Gastrocnemius medialis (tissue), 4 donors: ENCODE data around the gene SACS. TPM values are rescaled to one million over a fixed set of nuclear protein-coding genes. Genes with fewer than 3 reads are reported as not detected.
A peak's percentile ranks its signal among the peaks of the same experiment; 100 is the strongest.

Experiments
- ATAC-seq, 2 donors: fragments of 150-250 bp; one replicate each; pipeline ENCODE4 v1.9.1; 2016
- DNase-seq, 2 donors: peaks; one replicate each; pipeline ENCODE4 v3.0.0-alpha.2; 2019
- H3K27ac ChIP-seq, 4 donors: fragments of 200-600 bp; sonication (generic); 1 replicate in 1 of 4; 2 replicates in 3 of 4; pipeline ENCODE4 v1.5.1; 2016 to 2018; ENCODE audit warnings: mild to moderate bottlenecking in 2 of 4, moderate library complexity in 1 of 4
- H3K27me3 ChIP-seq, 3 donors: fragments of 200-600 bp; sonication (generic) in 2 of 3; 1 replicate in 1 of 3; 2 replicates in 2 of 3; pipeline versions ENCODE4 v1.5.1 to v1.6.0; 2016 to 2019; ENCODE audit warnings: mild to moderate bottlenecking in 1 of 3, moderate library complexity in 1 of 3
- H3K36me3 ChIP-seq, 2 donors: fragments of 200-600 bp; sonication (generic) in 1 of 2; one replicate each; pipeline ENCODE4 v1.5.1; 2017 to 2018
- H3K4me1 ChIP-seq, 2 donors: fragments of 200-600 bp; sonication (generic) in 1 of 2; one replicate each; pipeline ENCODE4 v1.5.1; 2016 to 2017; ENCODE audit warnings: mild to moderate bottlenecking in 2 of 2
- H3K4me3 ChIP-seq, 4 donors: fragments of 200-600 bp; sonication (generic) in 3 of 4; 1 replicate in 1 of 4; 2 replicates in 3 of 4; pipeline ENCODE4 v1.5.1; 2016 to 2019; ENCODE audit warnings: mild to moderate bottlenecking in 2 of 4
- H3K9me3 ChIP-seq, 3 donors: fragments of 200-600 bp; sonication (generic) in 2 of 3; 1 replicate in 1 of 3; 2 replicates in 2 of 3; pipeline ENCODE4 v1.5.1; 2016 to 2019
- POLR2A ChIP-seq, 2 donors: fragments of 450-650 bp; IDR thresholded peaks; one replicate each; pipeline ENCODE4 v1.6.1; 2017; ENCODE audit warnings: antibody characterized with exemption in 2 of 2, mild to moderate bottlenecking in 2 of 2, moderate library complexity in 2 of 2
- in situ Hi-C, 4 donors: fragments of 200-750 bp; cut with MboI; loops; one replicate each; pipeline versions ENCODE4 v1.15.0 to v1.8.0; 2017; ENCODE audit warnings: low sequenced_read_pairs in 4 of 4
- intact Hi-C: fragments of 100-400 bp; cut with DNase I; formaldehyde crosslinking; loops from one replicate; pipeline ENCODE4 v1.15.1; 2023; ENCODE audit warnings: low total_unique reads
- total RNA-seq, 4 donors: library from RNA; depleted of rRNA; stranded (reverse); fragments of >200 nt; gene quantifications; one replicate each; pipeline versions ENCODE4 v1.1.0 to v1.2.3, GENCODE V29; 2016
- TF ChIP-seq, protein P1 (sequence below), 5 experiments: fragments of 450-650 bp in 3 of 5; fragments of 200-600 bp in 2 of 5; sonication (generic) in 2 of 5; IDR thresholded peaks in 4 of 5; conservative IDR thresholded peaks in 1 of 5; 1 replicate in 4 of 5; 2 replicates in 1 of 5; pipeline ENCODE4 v1.5.1; 2016 to 2019; ENCODE audit warnings: antibody characterized with exemption in 5 of 5, mild to moderate bottlenecking in 3 of 5, moderate library complexity in 3 of 5

The SACS gene
- total RNA-seq, 4 donors from 2014 or later, result 23.8 to 36.5 (median 31.8) TPM

DNA sequence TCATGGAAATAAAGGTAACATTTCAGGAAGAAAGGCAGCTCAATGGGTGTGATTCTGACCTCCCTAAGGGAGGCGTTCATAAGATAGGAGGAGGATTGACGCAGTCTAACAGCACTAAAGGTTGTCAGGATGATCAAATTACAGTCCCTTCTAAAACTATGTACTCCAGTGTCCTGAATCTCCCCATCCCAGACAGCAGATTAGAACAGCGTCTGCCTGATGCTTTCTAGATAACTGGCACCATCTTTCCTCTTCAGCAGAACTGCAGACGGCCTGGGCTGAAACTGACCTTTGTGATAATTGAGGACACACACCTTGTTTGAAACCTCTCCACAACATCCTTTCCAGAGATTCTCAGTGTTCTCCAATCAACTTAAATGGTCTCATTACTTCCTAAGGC lies 25.5 kb upstream of the SACS start:
- DNase-seq, result no peak

DNA sequence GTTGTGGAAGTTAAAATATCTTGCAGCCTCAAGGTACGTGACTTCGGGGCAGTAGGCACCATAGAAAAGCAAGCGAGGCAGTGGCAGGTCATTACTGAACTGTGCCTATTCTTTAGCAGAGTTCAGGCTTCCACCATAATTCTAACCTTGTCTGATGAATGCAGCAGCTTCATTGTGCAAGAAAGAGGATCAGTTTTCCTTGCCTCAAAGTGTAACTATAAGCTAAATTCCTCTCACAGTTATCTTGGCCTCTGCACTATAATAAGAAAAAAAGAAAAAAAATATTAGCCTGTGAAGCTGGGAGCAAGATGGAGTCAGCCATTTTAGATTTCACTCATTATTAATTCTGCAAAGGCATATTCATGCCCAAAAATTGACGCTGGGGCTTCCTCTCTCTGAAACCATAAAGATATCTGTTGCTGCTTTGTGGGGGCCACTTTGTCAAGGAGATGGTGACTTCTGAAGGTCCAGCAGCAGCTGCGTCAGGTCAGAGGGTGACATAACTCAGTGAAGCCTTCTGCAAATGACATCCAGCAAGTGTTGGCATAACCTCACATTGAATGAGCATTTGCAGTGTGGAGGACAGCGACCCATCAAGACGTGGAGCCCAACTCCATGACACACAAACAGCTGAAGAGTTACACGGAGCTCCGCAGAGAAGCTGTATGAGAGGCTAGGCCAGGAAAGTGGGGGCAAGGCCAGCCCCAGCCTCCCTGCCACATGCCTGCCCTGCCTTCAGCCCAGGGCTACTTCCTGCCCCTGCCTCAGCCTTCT lies 23.1 kb upstream of the SACS start:
- DNase-seq (no peak), ATAC-seq (peak; percentile 24 to 39)
- Histone ChIP-seq H3K36me3 (no peaks in the 10 kb centered on the region), H3K27ac (peak overlapping the region in 3 of 4 donors; percentile 27 to 57 (median 38)), H3K27me3 (no peaks in the 10 kb centered on the region), H3K9me3 (no peaks in the 10 kb centered on the region), H3K4me3 (no peak overlapping the region), H3K4me1 (peaks cover 23 to 24% of the 10 kb centered on the region in 2 donors)
- in situ Hi-C loops, result no loop called here
- intact Hi-C loops, result no loop called here
- TF ChIP-seq, protein P1, sequence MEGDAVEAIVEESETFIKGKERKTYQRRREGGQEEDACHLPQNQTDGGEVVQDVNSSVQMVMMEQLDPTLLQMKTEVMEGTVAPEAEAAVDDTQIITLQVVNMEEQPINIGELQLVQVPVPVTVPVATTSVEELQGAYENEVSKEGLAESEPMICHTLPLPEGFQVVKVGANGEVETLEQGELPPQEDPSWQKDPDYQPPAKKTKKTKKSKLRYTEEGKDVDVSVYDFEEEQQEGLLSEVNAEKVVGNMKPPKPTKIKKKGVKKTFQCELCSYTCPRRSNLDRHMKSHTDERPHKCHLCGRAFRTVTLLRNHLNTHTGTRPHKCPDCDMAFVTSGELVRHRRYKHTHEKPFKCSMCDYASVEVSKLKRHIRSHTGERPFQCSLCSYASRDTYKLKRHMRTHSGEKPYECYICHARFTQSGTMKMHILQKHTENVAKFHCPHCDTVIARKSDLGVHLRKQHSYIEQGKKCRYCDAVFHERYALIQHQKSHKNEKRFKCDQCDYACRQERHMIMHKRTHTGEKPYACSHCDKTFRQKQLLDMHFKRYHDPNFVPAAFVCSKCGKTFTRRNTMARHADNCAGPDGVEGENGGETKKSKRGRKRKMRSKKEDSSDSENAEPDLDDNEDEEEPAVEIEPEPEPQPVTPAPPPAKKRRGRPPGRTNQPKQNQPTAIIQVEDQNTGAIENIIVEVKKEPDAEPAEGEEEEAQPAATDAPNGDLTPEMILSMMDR (IDR thresholded peaks at IDR 0.05 in 4 of 5, conservative IDR thresholded peaks at IDR 0.05 in 1 of 5), result no peak
- no peak for TF ChIP-seq POLR2A (IDR thresholded peaks at IDR 0.05)

More for the DNA sequence above, 25.5 kb upstream of the SACS start:
- H3K36me3 ChIP-seq, result no peaks in the 10 kb centered on the region
- ATAC-seq, result peak in 1 of 2 donors; percentile 63
- in situ Hi-C loops, result no loop called here
- H3K27ac ChIP-seq, result peak overlapping the region; percentile 32 to 64 (median 54)
- intact Hi-C loops, result no loop called here
- peaks cover 21 to 32% of the 10 kb centered on the region in 2 donors for H3K4me1 ChIP-seq
- no peak overlapping the region for H3K4me3 ChIP-seq
- TF ChIP-seq POLR2A (IDR thresholded peaks at IDR 0.05), result no peak
- TF ChIP-seq, protein P1 (IDR thresholded peaks at IDR 0.05 in 4 of 5, conservative IDR thresholded peaks at IDR 0.05 in 1 of 5), result no peak
- no peaks in the 10 kb centered on the region for H3K27me3 ChIP-seq
- no peaks in the 10 kb centered on the region for H3K9me3 ChIP-seq

DNA sequence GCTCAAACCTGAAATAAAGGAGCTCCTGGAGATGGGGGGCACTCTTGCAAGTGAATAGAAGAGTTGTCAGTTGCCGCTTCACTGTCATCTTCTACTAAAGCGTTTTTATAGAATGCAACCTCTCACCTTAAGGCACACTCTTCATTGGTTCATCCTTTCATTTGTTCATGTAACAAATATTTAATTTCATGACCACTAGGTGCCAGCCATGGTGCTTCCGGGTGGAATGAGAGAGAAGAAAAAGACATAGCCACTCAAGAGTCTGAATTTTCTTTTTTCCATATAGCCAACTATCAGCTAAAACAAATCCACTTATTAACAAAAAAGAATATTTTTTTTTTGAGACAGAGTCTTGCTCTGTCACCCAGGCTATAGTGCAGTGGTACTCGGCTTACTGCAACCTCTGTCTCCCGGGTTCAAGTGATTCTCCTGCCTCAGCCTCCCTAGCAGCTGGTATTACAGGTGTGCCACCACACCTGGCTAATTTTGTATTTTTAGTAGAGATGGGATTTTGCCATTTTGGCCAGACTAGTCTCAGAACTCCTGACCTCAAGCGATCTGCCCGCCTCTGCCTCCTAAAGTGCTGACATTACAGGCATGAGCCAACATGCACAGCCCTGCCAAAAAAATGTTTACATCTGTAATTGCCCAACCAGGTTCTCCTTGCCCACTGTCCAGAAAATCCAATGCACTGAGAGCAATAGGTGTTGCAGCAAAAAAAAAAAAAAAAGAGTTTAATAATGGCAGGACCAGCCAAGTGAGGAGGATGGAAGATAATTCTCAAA lies 22.1 kb upstream of the SACS start:
- Histone ChIP-seq H3K27me3 (no peaks in the 10 kb centered on the region), H3K36me3 (no peaks in the 10 kb centered on the region), H3K4me1 (peaks cover 29 to 33% of the 10 kb centered on the region in 2 donors), H3K9me3 (no peaks in the 10 kb centered on the region), H3K4me3 (no peak overlapping the region), H3K27ac (peak overlapping the region in 3 of 4 donors; percentile 27 to 57 (median 38))
- intact Hi-C loops (no loop called here), in situ Hi-C loops (no loop called here)
- ATAC-seq, result no peak
- TF ChIP-seq, protein P1 (IDR thresholded peaks at IDR 0.05 in 4 of 5, conservative IDR thresholded peaks at IDR 0.05 in 1 of 5), result no peak
- TF ChIP-seq POLR2A (IDR thresholded peaks at IDR 0.05), result no peak
- DNase-seq, result no peak

DNA sequence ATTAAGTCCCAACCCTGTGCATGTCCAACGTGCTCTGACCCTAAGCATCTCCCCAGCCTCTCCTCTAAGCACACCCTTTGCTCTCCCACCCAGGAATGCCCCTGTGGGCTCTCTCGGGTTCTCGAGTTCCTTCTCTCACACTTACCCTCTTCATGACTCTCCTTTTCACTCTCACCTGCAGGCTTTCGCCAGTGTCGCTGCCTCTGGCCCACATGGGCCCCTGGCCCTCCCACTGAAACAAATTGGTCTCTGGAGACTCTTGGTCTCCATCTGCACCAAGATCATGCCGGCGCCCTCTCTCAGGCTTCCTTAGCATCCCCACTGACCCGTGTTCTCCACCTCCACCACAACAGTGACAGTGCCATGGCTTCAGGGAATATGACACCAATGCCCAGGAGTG lies 19.6 kb upstream of the SACS start:
- H3K4me1 ChIP-seq, result peaks cover 30 to 33% of the 10 kb centered on the region in 2 donors
- in situ Hi-C loops (no loop called here), intact Hi-C loops (no loop called here)
- no peaks in the 10 kb centered on the region for H3K9me3 ChIP-seq
- H3K27ac ChIP-seq, result peak overlapping the region in 1 of 4 donors; percentile 1
- no peaks in the 10 kb centered on the region for H3K27me3 ChIP-seq
- H3K36me3 ChIP-seq, result no peaks in the 10 kb centered on the region
- DNase-seq, result no peak
- no peak overlapping the region for H3K4me3 ChIP-seq
- no peak for ATAC-seq
- TF ChIP-seq, protein P1 (IDR thresholded peaks at IDR 0.05 in 4 of 5, conservative IDR thresholded peaks at IDR 0.05 in 1 of 5), result no peak
- no peak for TF ChIP-seq POLR2A (IDR thresholded peaks at IDR 0.05)
